Osteocyte (in vitro differentiated cells): ENCODE data around the gene GJA5. TPM values are rescaled to one million over a fixed set of nuclear protein-coding genes. Genes with fewer than 3 reads are reported as not detected.

Experiments used
- DNase-seq: peaks from one replicate; pipeline ENCODE4 v3.0.0; 2021; ENCODE audit warnings: mixed read lengths; ENCODE audit not compliant: unreplicated experiment; ENCODE audit errors: extremely low spot score
- H3K27ac Mint-ChIP-seq: one replicate; pipeline ENCODE4 v1.8.0; 2021; ENCODE audit warnings: mild to moderate bottlenecking, mixed read lengths; ENCODE audit not compliant: unreplicated experiment
- H3K27me3 Mint-ChIP-seq: one replicate; pipeline ENCODE4 v1.8.0; 2021; ENCODE audit warnings: mixed read lengths; ENCODE audit not compliant: unreplicated experiment
- H3K36me3 Mint-ChIP-seq: one replicate; pipeline ENCODE4 v1.8.0; 2021; ENCODE audit warnings: mixed read lengths; ENCODE audit not compliant: unreplicated experiment
- H3K4me1 Mint-ChIP-seq: one replicate; pipeline ENCODE4 v1.8.0; 2021; ENCODE audit warnings: mixed read lengths; ENCODE audit not compliant: unreplicated experiment
- H3K4me3 Mint-ChIP-seq: one replicate; pipeline ENCODE4 v1.8.0; 2021; ENCODE audit warnings: mild to moderate bottlenecking, moderate library complexity, mixed read lengths; ENCODE audit not compliant: unreplicated experiment
- H3K9me3 Mint-ChIP-seq: one replicate; pipeline ENCODE4 v1.8.0; 2021; ENCODE audit warnings: mixed read lengths; ENCODE audit not compliant: unreplicated experiment
- CTCF ChIP-seq: fragments of 200-600 bp; sonication (generic); IDR thresholded peaks from 2 replicates; pipeline ENCODE4 v1.5.0; 2021; ENCODE audit warnings: antibody characterized with exemption, mild to moderate bottlenecking, moderate library complexity
- total RNA-seq: library from RNA; stranded (reverse); gene quantifications from 2 replicates; pipeline ENCODE4 v1.2.1, GENCODE V29; 2021

Gene GJA5
- total RNA-seq, 1 donor from 2014 or later, result not detected

GRCh38 chr1:147787765-147788164 is 27.4 kb upstream of the GJA5 start:
- Mint-ChIP-seq H3K9me3 (no peaks in the 10 kb centered on the region), H3K27ac (no peak overlapping the region), H3K36me3 (no peaks in the 10 kb centered on the region), H3K4me1 (no peaks in the 10 kb centered on the region), H3K4me3 (no peak overlapping the region), H3K27me3 (peaks cover 11% of the 10 kb centered on the region)
- no peak for TF ChIP-seq CTCF
- DNase-seq, result no peak

GRCh38 chr1:147786536-147786935 is 26.1 kb upstream of the GJA5 start:
- Mint-ChIP-seq H3K27me3 (peaks cover 18% of the 10 kb centered on the region), H3K9me3 (no peaks in the 10 kb centered on the region), H3K36me3 (no peaks in the 10 kb centered on the region), H3K4me3 (no peak overlapping the region), H3K4me1 (no peaks in the 10 kb centered on the region), H3K27ac (no peak overlapping the region)
- TF ChIP-seq CTCF, result no peak
- DNase-seq, result no peak

- no peak overlapping the region for H3K27ac Mint-ChIP-seq
- no peak for TF ChIP-seq CTCF
- no peak overlapping the region for H3K4me3 Mint-ChIP-seq
- no peaks in the 10 kb centered on the region for H3K4me1 Mint-ChIP-seq
- H3K27me3 Mint-ChIP-seq, result peaks cover 22% of the 10 kb centered on the region
- H3K9me3 Mint-ChIP-seq, result no peaks in the 10 kb centered on the region
- H3K36me3 Mint-ChIP-seq, result no peaks in the 10 kb centered on the region
- no peak for DNase-seq
These were observed 25.5 kb upstream of the GJA5 start for GRCh38 chr1:147785794-147786506.

GRCh38 chr1:147784941-147785340 is 24.5 kb upstream of the GJA5 start:
- TF ChIP-seq CTCF, result no peak
- no peak overlapping the region for H3K27ac Mint-ChIP-seq
- DNase-seq, result no peak
- peaks cover 32% of the 10 kb centered on the region for H3K27me3 Mint-ChIP-seq
- no peak overlapping the region for H3K4me3 Mint-ChIP-seq
- no peaks in the 10 kb centered on the region for H3K36me3 Mint-ChIP-seq
- H3K9me3 Mint-ChIP-seq, result no peaks in the 10 kb centered on the region
- H3K4me1 Mint-ChIP-seq, result no peaks in the 10 kb centered on the region

- Mint-ChIP-seq H3K4me1 (no peaks in the 10 kb centered on the region), H3K4me3 (no peak overlapping the region), H3K9me3 (no peaks in the 10 kb centered on the region), H3K27me3 (peaks cover 33% of the 10 kb centered on the region), H3K27ac (no peak overlapping the region), H3K36me3 (no peaks in the 10 kb centered on the region)
- no peak for TF ChIP-seq CTCF
- DNase-seq, result no peak
These were observed 20.7 kb upstream of the GJA5 start for GRCh38 chr1:147781056-147781471.
